Ovary (tissue), 9 donors: ENCODE data around the gene EPC2. TPM values are rescaled to one million over a fixed set of nuclear protein-coding genes. Genes with fewer than 3 reads are reported as not detected.

Source experiments
- DNase-seq, 5 donors: peaks; one replicate each; pipeline ENCODE4 v3.0.0-alpha.2; 2019 to 2020
- H3K27ac ChIP-seq, 2 donors: fragments of 200-600 bp; one replicate each; pipeline versions ENCODE4 v1.5.1 to v1.8.0; 2019 to 2022
- H3K27me3 ChIP-seq: fragments of 200-600 bp; one replicate; pipeline ENCODE4 v1.8.0; 2022
- H3K36me3 ChIP-seq: fragments of 200-600 bp; sonication (generic); one replicate; pipeline ENCODE4 v1.5.1; 2019
- H3K4me1 ChIP-seq: one replicate; pipeline ENCODE4 v1.8.1; 2013; ENCODE audit warnings: mild to moderate bottlenecking, moderate library complexity; ENCODE audit not compliant: insufficient read depth
- H3K4me3 ChIP-seq: fragments of 200-600 bp; sonication (generic); one replicate; pipeline ENCODE4 v1.5.1; 2017
- H3K9me3 ChIP-seq, 2 donors: fragments of 200-600 bp in 1 of 2; sonication (generic) in 1 of 2; one replicate each; pipeline versions ENCODE4 v1.5.1 to v1.8.1; 2013 to 2019; ENCODE audit warnings: mild to moderate bottlenecking in 1 of 2, moderate library complexity in 1 of 2
- EP300 ChIP-seq: sonication (generic); formaldehyde crosslinking; IDR thresholded peaks from one replicate; pipeline ENCODE4 v1.6.1; 2017; ENCODE audit warnings: antibody characterized with exemption
- POLR2A ChIP-seq: fragments of 450-650 bp; IDR thresholded peaks from one replicate; pipeline ENCODE4 v1.6.1; 2017; ENCODE audit warnings: antibody characterized with exemption, mild to moderate bottlenecking, moderate library complexity
- WGBS, 3 donors: extraction: QIAGEN DNeasy Blood & Tissue Kit in 1 of 3; methylation state at CpG; one replicate each; pipeline versions ENCODE4 v1.1.5 to v1.1.7; 2013 to 2017; 5-methylcytosine and 5-hydroxymethylcytosine counted together
- intact Hi-C, 4 donors: fragments of 100-400 bp; cut with DNase I; formaldehyde crosslinking; loops; one replicate each; pipeline versions ENCODE4 v1.11.0 to v1.15.1; 2022 to 2023
- polyA plus RNA-seq, 2 donors: library from polyadenylated mRNA; stranded (reverse); fragments of 200-250 nt in 1 of 2; fragments of 350-450 nt in 1 of 2; fragmentation: Illumina TruSeq in 1 of 2; extraction: RNeasy Lipid Tissue Mini Kit (QIAGEN cat#74804) in 1 of 2; gene quantifications; one replicate each; pipeline ENCODE4 v1.2.3, GENCODE V29; 2013 to 2014
- total RNA-seq, 7 donors: library from RNA; depleted of rRNA in 2 of 7; stranded (reverse); fragments of >200 nt in 2 of 7; fragmentation: NEBNext Ultra II Directional in 3 of 7; extraction: Animal tissue kit (Norgen Biotek cat#: 25700) in 3 of 7; gene quantifications; one replicate each; pipeline versions ENCODE4 v1.1.0 to v1.2.4, GENCODE V29; 2016 to 2023
- TF ChIP-seq, protein P1 (sequence below), 3 donors: fragments of 450-650 bp in 2 of 3; fragments of 200-600 bp in 1 of 3; IDR thresholded peaks; one replicate each; pipeline versions ENCODE4 v1.5.1 to v1.8.0; 2016 to 2022; ENCODE audit warnings: antibody characterized with exemption in 3 of 3, mild to moderate bottlenecking in 1 of 3
- donor health status: DM: no; HTN: no; CAD: no; lungs with moderate emphysema.
- donor health status: DM: no; HTN: no; CAD: no.
- donor health status: Bipolar disorder and iron deficiency.
- donor health status: DM: yes; HTN: yes; CAD: no.
- donor health status: DM: no; HTN: no; CAD: no.
- donor health status: DM: yes; HTN: yes; CAD: no.

EPC2 gene
- total and polyA plus RNA-seq, 9 donors, result 25.7 to 53.4 (median 35.2) TPM

DNA sequence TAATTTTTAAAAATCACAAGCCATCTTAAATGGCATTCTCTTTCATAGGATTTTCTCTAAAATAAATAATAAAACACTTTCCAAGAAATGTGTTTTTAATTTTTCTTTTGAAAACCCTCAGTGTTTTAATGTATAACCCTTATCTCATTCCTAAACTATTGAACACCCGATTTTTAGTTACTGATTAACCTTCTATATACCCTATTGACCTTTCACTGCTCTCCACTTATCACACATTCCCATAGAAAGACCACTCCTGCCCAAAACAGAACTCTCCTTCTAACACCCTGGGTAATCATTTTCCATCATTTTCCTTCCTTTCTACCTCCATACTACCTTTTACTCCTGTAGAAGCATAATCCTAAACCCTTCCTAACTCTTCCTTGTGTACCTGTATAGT, 102.4 kb downstream of the EPC2 start:
- WGBS, 3 donors, result 33 to 52% (median 49%) methylated on average over 1 of the region's 1 CpG
- intact Hi-C loops, result no loop called here
- Histone ChIP-seq H3K4me1 (peaks cover 3% of the 10 kb centered on the region), H3K27ac (no peak overlapping the region), H3K27me3 (no peaks in the 10 kb centered on the region), H3K9me3 (no peaks in the 10 kb centered on the region), H3K4me3 (no peak overlapping the region), H3K36me3 (no peaks in the 10 kb centered on the region)
- DNase-seq, result no peak
- TF ChIP-seq POLR2A (no peak), EP300 (no peak)

DNA sequence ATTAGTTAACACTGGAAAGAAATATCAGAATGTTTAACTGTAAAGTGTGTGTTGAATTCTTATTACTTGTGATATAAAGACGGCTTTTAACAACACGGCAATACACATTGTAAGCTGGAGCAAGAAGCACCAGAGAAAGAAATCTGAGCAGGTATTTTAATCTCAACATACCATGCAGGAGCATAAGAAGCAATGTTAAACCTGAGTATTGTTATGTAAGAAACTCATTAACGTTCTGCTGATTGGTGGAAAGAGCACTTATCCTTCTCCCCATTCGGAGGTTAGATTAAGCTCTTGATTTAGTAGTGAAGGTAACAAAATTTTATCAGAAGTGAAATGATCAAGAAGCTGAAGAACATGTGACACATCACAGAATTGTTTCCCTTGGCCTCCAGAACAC, 107.4 kb downstream of the EPC2 start:
- no peak overlapping the region for H3K4me3 ChIP-seq
- H3K27me3 ChIP-seq, result no peaks in the 10 kb centered on the region
- intact Hi-C loops, result no loop called here
- H3K4me1 ChIP-seq, result peaks cover 3% of the 10 kb centered on the region
- no peaks in the 10 kb centered on the region for H3K9me3 ChIP-seq
- H3K27ac ChIP-seq, result no peak overlapping the region
- TF ChIP-seq POLR2A, result no peak
- TF ChIP-seq, protein P1, sequence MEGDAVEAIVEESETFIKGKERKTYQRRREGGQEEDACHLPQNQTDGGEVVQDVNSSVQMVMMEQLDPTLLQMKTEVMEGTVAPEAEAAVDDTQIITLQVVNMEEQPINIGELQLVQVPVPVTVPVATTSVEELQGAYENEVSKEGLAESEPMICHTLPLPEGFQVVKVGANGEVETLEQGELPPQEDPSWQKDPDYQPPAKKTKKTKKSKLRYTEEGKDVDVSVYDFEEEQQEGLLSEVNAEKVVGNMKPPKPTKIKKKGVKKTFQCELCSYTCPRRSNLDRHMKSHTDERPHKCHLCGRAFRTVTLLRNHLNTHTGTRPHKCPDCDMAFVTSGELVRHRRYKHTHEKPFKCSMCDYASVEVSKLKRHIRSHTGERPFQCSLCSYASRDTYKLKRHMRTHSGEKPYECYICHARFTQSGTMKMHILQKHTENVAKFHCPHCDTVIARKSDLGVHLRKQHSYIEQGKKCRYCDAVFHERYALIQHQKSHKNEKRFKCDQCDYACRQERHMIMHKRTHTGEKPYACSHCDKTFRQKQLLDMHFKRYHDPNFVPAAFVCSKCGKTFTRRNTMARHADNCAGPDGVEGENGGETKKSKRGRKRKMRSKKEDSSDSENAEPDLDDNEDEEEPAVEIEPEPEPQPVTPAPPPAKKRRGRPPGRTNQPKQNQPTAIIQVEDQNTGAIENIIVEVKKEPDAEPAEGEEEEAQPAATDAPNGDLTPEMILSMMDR (IDR thresholded peaks at IDR 0.05), result no peak
- TF ChIP-seq EP300, result no peak
- no peaks in the 10 kb centered on the region for H3K36me3 ChIP-seq
- no peak for DNase-seq
- 84 to 88% (median 86%) methylated on average over 4 of the region's 4 CpGs for WGBS, 3 donors

DNA sequence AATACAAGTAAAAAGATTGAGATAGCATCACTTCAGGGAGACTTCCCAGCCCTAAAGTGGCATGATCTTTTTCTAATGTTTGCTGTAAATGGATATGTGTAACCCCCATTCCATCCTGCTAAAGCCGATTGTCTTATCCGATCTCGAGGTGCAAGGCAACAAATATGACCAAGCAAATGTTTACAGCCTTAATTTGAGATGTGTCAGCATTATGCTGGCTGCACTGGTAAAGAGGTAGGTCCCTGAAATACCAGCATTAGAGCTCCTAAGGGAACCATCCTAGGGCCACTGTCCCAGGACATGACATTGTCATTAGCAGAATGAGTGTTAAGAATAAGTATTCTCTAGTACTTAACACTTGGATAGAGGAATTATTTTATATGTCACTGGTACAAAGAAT, 108.4 kb downstream of the EPC2 start:
- H3K36me3 ChIP-seq, result no peaks in the 10 kb centered on the region
- no peaks in the 10 kb centered on the region for H3K9me3 ChIP-seq
- H3K4me3 ChIP-seq, result no peak overlapping the region
- H3K27ac ChIP-seq, result no peak overlapping the region
- H3K4me1 ChIP-seq, result peaks cover 3% of the 10 kb centered on the region
- no peak for TF ChIP-seq EP300
- TF ChIP-seq POLR2A, result no peak
- TF ChIP-seq, protein P1 (IDR thresholded peaks at IDR 0.05), result no peak
- WGBS, 3 donors, result 90 to 97% (median 95%) methylated on average over 3 of the region's 3 CpGs
- intact Hi-C loops, result no loop called here
- DNase-seq, result no peak
- H3K27me3 ChIP-seq, result no peaks in the 10 kb centered on the region

DNA sequence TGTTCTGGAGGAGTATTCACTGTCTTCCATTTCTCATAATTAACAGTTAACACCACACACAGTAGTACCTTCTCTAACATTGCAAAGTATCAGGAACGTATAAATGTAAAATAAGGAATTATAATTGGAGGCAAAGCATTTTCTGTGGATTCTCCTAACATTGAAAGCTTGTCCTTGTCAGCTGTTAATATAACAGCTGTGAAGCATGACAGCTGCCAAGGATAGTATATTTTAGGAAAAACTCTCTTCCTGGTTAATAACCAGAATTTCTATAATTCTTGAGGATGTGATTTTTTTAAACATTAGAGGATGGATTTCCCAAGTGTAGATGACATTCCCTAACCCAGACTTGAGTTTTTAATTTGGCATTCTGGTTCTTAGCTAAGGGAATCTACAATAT, 110.3 kb downstream of the EPC2 start:
- no peak for TF ChIP-seq EP300
- TF ChIP-seq, protein P1 (IDR thresholded peaks at IDR 0.05), result no peak
- TF ChIP-seq POLR2A, result no peak
- no peaks in the 10 kb centered on the region for H3K9me3 ChIP-seq
- WGBS, 3 donors, result 31 to 37% (median 34%) methylated on average over 1 of the region's 1 CpG
- H3K4me3 ChIP-seq, result no peak overlapping the region
- no peaks in the 10 kb centered on the region for H3K36me3 ChIP-seq
- no peak overlapping the region for H3K27ac ChIP-seq
- intact Hi-C loops, result no loop called here
- H3K4me1 ChIP-seq, result peaks cover 3% of the 10 kb centered on the region
- no peaks in the 10 kb centered on the region for H3K27me3 ChIP-seq
- no peak for DNase-seq

DNA sequence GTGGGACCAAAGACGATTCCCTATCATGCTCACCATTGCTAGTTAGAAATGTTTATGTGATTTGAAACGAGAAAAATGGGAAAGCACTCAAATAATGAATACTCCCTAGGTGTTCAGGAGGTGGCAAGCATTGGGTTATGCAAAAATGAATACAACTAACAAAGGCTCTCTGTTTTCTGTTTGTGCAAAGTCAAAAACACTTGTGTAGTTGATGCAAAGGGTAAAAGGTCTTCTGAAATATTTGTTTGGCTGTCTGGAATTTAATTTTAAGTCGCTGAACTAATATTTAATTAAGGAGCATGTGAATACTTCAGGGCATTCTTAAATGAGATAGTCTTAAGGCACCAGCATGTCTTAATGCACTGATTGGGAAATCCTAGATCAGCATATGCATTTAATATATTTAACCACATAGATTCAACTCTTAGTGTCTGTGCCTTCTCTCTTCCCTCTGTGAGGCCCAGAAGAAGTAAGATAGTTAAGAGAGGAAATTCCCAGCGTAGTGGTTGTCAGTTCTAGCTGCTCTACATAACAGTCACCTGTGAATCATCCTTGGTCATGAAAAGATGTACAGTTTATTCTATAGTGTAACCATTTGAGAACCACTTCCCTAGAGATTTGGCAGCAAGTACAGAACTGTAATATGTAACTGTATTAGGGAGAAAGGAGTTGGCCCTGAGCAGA, 111.9 kb downstream of the EPC2 start:
- Histone ChIP-seq H3K4me3 (no peak overlapping the region), H3K27me3 (no peaks in the 10 kb centered on the region), H3K9me3 (no peaks in the 10 kb centered on the region), H3K4me1 (peaks cover 5% of the 10 kb centered on the region), H3K36me3 (no peaks in the 10 kb centered on the region), H3K27ac (no peak overlapping the region)
- TF ChIP-seq EP300, result no peak
- TF ChIP-seq, protein P1 (IDR thresholded peaks at IDR 0.05), result no peak
- 37 to 65% (median 54%) methylated on average over 4 of the region's 4 CpGs for WGBS, 3 donors
- no peak for DNase-seq
- intact Hi-C loops, result no loop called here
